ENCODE measurements around the gene C6orf47. TPM values are rescaled to one million over a fixed set of nuclear protein-coding genes. Genes with fewer than 3 reads are reported as not detected.

The C6orf47 gene
- polyA plus RNA-seq, 1 donor from 2014 or later, result 17.2 TPM

DNA sequence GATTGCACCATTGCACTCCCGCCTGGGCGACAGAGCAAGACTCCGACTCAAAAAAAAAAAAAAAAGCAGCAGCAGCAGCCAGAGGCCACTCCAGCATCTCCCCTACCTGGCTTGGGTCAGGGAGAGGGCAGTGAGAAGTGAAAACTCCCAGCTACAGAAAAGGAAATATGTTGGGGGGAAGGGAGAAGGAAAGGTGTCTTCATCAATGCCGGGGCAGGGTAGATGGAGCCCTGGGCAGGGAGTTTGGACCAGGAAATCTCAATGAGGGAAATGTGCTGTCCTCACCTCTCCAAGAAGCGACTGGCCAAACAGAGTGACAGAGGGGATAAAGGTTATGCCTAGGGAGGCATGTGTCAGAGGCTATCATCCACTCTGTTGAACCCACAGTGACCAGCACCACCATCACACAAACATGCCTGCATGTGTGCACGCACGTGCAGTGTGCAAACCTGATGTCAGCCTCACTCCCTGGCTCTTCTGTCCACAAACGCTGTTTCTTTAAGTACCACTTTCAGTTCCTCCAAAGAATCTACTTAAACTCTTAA lies 46.4 kb downstream of the C6orf47 start:
- Histone ChIP-seq H3K36me3 (ENCODE audit: insufficient read depth, low read length) (no peaks in the 10 kb centered on the region), H4K20me1 (ENCODE audit: insufficient read depth) (no peaks in the 10 kb centered on the region), H3K79me2 (replicated peaks; ENCODE audit: insufficient read depth, low read length) (no peaks in the 10 kb centered on the region), H3K4me2 (ENCODE audit: low read length) (no peak overlapping the region), H3K9me3 (ENCODE audit: low read length) (no peaks in the 10 kb centered on the region), H3F3A (ENCODE audit: insufficient read depth, low read length, poor library complexity, severe bottlenecking) (no peaks in the 10 kb centered on the region), H3K27me3 (ENCODE audit: insufficient read depth, low read depth, low read length) (no peaks in the 10 kb centered on the region), H3K27ac (ENCODE audit: low read length) (no peak overlapping the region), H3K9me2 (ENCODE audit: insufficient read depth, low read length) (no peaks in the 10 kb centered on the region), H2AFZ (ENCODE audit: low read depth, low read length) (no peak overlapping the region), H3K9ac (ENCODE audit: low read length) (no peak overlapping the region), H3K4me3 (ENCODE audit: low read length) (no peak overlapping the region)
- no peak for TF ChIP-seq EZH2 (IDR thresholded peaks at IDR 0.05; ENCODE audit: borderline replicate concordance, insufficient read depth, low read length, poor library complexity, severe bottlenecking)
- TF ChIP-seq SMC3 (conservative IDR thresholded peaks at IDR 0.05; ENCODE audit: poor library complexity), result no peak
- TF ChIP-seq, protein P1, sequence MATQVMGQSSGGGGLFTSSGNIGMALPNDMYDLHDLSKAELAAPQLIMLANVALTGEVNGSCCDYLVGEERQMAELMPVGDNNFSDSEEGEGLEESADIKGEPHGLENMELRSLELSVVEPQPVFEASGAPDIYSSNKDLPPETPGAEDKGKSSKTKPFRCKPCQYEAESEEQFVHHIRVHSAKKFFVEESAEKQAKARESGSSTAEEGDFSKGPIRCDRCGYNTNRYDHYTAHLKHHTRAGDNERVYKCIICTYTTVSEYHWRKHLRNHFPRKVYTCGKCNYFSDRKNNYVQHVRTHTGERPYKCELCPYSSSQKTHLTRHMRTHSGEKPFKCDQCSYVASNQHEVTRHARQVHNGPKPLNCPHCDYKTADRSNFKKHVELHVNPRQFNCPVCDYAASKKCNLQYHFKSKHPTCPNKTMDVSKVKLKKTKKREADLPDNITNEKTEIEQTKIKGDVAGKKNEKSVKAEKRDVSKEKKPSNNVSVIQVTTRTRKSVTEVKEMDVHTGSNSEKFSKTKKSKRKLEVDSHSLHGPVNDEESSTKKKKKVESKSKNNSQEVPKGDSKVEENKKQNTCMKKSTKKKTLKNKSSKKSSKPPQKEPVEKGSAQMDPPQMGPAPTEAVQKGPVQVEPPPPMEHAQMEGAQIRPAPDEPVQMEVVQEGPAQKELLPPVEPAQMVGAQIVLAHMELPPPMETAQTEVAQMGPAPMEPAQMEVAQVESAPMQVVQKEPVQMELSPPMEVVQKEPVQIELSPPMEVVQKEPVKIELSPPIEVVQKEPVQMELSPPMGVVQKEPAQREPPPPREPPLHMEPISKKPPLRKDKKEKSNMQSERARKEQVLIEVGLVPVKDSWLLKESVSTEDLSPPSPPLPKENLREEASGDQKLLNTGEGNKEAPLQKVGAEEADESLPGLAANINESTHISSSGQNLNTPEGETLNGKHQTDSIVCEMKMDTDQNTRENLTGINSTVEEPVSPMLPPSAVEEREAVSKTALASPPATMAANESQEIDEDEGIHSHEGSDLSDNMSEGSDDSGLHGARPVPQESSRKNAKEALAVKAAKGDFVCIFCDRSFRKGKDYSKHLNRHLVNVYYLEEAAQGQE (IDR thresholded peaks at IDR 0.05; ENCODE audit: borderline replicate concordance), result no peak
- TF ChIP-seq, protein P2, sequence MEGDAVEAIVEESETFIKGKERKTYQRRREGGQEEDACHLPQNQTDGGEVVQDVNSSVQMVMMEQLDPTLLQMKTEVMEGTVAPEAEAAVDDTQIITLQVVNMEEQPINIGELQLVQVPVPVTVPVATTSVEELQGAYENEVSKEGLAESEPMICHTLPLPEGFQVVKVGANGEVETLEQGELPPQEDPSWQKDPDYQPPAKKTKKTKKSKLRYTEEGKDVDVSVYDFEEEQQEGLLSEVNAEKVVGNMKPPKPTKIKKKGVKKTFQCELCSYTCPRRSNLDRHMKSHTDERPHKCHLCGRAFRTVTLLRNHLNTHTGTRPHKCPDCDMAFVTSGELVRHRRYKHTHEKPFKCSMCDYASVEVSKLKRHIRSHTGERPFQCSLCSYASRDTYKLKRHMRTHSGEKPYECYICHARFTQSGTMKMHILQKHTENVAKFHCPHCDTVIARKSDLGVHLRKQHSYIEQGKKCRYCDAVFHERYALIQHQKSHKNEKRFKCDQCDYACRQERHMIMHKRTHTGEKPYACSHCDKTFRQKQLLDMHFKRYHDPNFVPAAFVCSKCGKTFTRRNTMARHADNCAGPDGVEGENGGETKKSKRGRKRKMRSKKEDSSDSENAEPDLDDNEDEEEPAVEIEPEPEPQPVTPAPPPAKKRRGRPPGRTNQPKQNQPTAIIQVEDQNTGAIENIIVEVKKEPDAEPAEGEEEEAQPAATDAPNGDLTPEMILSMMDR (IDR thresholded peaks at IDR 0.05; ENCODE audit: poor library complexity, severe bottlenecking), result no peak
- TF ChIP-seq TAF1 (IDR thresholded peaks at IDR 0.05; ENCODE audit: low read depth), result no peak
- no peak for TF ChIP-seq EP300 (conservative IDR thresholded peaks at IDR 0.05; ENCODE audit: poor library complexity, severe bottlenecking)
- no peak for TF ChIP-seq RAD21 (conservative IDR thresholded peaks at IDR 0.05)
- no peak for TF ChIP-seq POLR2AphosphoS5 (IDR thresholded peaks at IDR 0.05)
- no peak for TF ChIP-seq MXI1 (conservative IDR thresholded peaks at IDR 0.05; ENCODE audit: poor library complexity, severe bottlenecking)

DNA sequence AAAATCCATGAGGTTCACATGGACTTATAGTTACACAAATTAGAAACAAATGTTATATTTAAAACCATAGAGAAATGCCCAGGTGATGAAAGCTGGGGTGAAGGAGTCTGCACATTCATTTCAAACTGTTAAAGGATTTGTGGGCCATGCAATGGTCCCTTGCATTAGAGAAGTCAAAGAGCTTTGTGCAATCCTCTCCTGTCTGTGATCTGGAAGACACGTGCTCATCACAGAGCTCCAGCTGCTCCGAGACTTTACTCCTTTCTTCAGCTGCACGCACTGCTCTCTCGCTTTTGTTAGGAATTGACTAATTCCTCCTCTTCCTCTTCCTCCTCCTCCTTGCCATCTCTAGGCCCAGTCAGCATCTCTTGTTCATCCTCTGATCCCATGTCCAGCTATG lies 49.6 kb downstream of the C6orf47 start:
- Histone ChIP-seq H3K9me2 (ENCODE audit: insufficient read depth, low read length) (no peaks in the 10 kb centered on the region), H3K27ac (ENCODE audit: low read length) (no peak overlapping the region), H2AFZ (ENCODE audit: low read depth, low read length) (no peak overlapping the region), H3K4me3 (ENCODE audit: low read length) (no peak overlapping the region), H3K79me2 (replicated peaks; ENCODE audit: insufficient read depth, low read length) (no peaks in the 10 kb centered on the region), H3K9ac (ENCODE audit: low read length) (no peak overlapping the region), H3K4me2 (ENCODE audit: low read length) (no peak overlapping the region), H4K20me1 (ENCODE audit: insufficient read depth) (no peaks in the 10 kb centered on the region), H3K9me3 (ENCODE audit: low read length) (no peaks in the 10 kb centered on the region), H3F3A (ENCODE audit: insufficient read depth, low read length, poor library complexity, severe bottlenecking) (no peaks in the 10 kb centered on the region), H3K36me3 (ENCODE audit: insufficient read depth, low read length) (no peaks in the 10 kb centered on the region), H3K27me3 (ENCODE audit: insufficient read depth, low read depth, low read length) (no peaks in the 10 kb centered on the region)
- TF ChIP-seq SMC3 (conservative IDR thresholded peaks at IDR 0.05; ENCODE audit: poor library complexity) (no peak), MXI1 (conservative IDR thresholded peaks at IDR 0.05; ENCODE audit: poor library complexity, severe bottlenecking) (no peak), EZH2 (IDR thresholded peaks at IDR 0.05; ENCODE audit: borderline replicate concordance, insufficient read depth, low read length, poor library complexity, severe bottlenecking) (no peak), POLR2AphosphoS5 (IDR thresholded peaks at IDR 0.05) (no peak), TAF1 (IDR thresholded peaks at IDR 0.05; ENCODE audit: low read depth) (no peak), RAD21 (conservative IDR thresholded peaks at IDR 0.05) (no peak), EP300 (conservative IDR thresholded peaks at IDR 0.05; ENCODE audit: poor library complexity, severe bottlenecking) (no peak)
- TF ChIP-seq, protein P2 (IDR thresholded peaks at IDR 0.05; ENCODE audit: poor library complexity, severe bottlenecking), result no peak
- TF ChIP-seq, protein P1 (IDR thresholded peaks at IDR 0.05; ENCODE audit: borderline replicate concordance), result no peak

All from neural cell (in vitro differentiated cells).